GM21717 (cell line): Measurements from ENCODE around the gene GAPDHS.

Experiments
- ATAC-seq: cut with Tn5 transposase; IDR thresholded peaks from one replicate; pipeline ENCODE4 v1.9.1; 2021; ENCODE audit warnings: mild to moderate bottlenecking, moderate library complexity; ENCODE audit not compliant: unreplicated experiment

Gene GAPDHS

GRCh38 chr19:35533201-35533821 is at the start of gene GAPDHS:
Gene GAPDHS, plus strand, starts transcription at chr19:35533456. Its CDS starts 72 bp downstream, at chr19:35533528.
- ATAC-seq: no peak

- no peak for ATAC-seq
These were observed 48.8 kb upstream of the GAPDHS start for GRCh38 chr19:35484252-35485036.

GRCh38 chr19:35486268-35486708 is 47.0 kb upstream of the GAPDHS start:
- ATAC-seq: no peak

GRCh38 chr19:35487656-35488182 is 45.5 kb upstream of the GAPDHS start:
- no peak for ATAC-seq

GRCh38 chr19:35488677-35489076 is 44.6 kb upstream of the GAPDHS start:
- no peak for ATAC-seq

- no peak for ATAC-seq
These were observed 42.9 kb upstream of the GAPDHS start, which contains the start of gene KRTDAP for GRCh38 chr19:35490364-35490763. Gene KRTDAP, minus strand, starts transcription at chr19:35490464. Its CDS starts 22 bp downstream, at chr19:35490442.

- ATAC-seq: no peak
These were observed 41.4 kb upstream of the GAPDHS start for GRCh38 chr19:35491836-35492360.

GRCh38 chr19:35493971-35494370 is 39.3 kb upstream of the GAPDHS start:
- no peak for ATAC-seq

GRCh38 chr19:35495107-35496064 is 37.9 kb upstream of the GAPDHS start:
- ATAC-seq: no peak

- ATAC-seq: no peak
These were observed 35.9 kb upstream of the GAPDHS start for GRCh38 chr19:35497406-35497805.

- ATAC-seq: no peak
These were observed 35.0 kb upstream of the GAPDHS start for GRCh38 chr19:35498220-35498619.

GRCh38 chr19:35498984-35499527 is 34.2 kb upstream of the GAPDHS start:
- no peak for ATAC-seq

GRCh38 chr19:35500611-35501010 is 32.6 kb upstream of the GAPDHS start:
- no peak for ATAC-seq

GRCh38 chr19:35501684-35502083 is 31.6 kb upstream of the GAPDHS start:
- ATAC-seq: no peak

GRCh38 chr19:35502751-35503150 is 30.5 kb upstream of the GAPDHS start:
- ATAC-seq: no peak

- ATAC-seq: no peak
These were observed 27.2 kb upstream of the GAPDHS start for GRCh38 chr19:35506011-35506410.

- ATAC-seq: no peak
These were observed 25.7 kb upstream of the GAPDHS start for GRCh38 chr19:35507561-35507960.

GRCh38 chr19:35508129-35508528 is 25.1 kb upstream of the GAPDHS start:
- no peak for ATAC-seq

GRCh38 chr19:35509018-35509652 is 24.1 kb upstream of the GAPDHS start:
- ATAC-seq: no peak
